HTR-8/SVneo (cell line): ENCODE measurements around the gene AFAP1.
A peak's percentile ranks its signal among the peaks of the same experiment; 100 is the strongest.

Source experiments
- DNase-seq: peaks from one replicate; pipeline ENCODE4 v3.0.0; 2011; ENCODE audit warnings: low spot score, mixed read lengths; ENCODE audit not compliant: insufficient read length
- FAIRE-seq: peaks from 2 replicates; lab custom pipeline; 2011; peaks lifted over from hg19 to GRCh38; lab: Jason Lieb, UNC

The AFAP1 gene

GRCh38 chr4:7736436-7737267, 203.0 kb downstream of the AFAP1 start:
- FAIRE-seq (no peak), DNase-seq (peak; percentile 27)

DNA sequence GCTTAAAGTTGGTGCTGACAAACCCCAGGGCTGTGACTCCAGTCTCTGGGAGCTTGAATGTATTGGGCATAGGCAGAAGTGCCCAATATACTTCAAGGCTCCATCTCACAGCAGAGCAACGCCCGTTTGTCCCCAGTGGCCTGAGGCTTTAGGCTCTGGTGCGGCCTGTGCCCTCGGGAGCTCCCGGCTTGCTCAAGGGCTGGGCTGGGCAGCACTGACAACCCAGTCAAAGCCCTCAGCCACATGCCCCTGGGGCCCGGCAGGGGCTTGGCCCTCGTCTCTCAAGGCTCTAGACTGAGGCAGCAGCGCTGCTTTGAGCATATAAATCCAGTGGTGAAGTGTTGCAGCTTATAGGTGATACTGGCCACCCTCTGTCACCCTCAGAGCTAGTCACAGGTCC, 203.7 kb downstream of the AFAP1 start:
- FAIRE-seq (no peak), DNase-seq (no peak)

- FAIRE-seq: no peak
- no peak for DNase-seq
These were observed 204.3 kb downstream of the AFAP1 start for GRCh38 chr4:7735395-7735794.

- FAIRE-seq (no peak), DNase-seq (no peak)
These were observed 204.9 kb downstream of the AFAP1 start for GRCh38 chr4:7734651-7735260.

GRCh38 chr4:7733801-7734650, 205.6 kb downstream of the AFAP1 start:
- no peak for FAIRE-seq
- no peak for DNase-seq

- FAIRE-seq (no peak), DNase-seq (no peak)
These were observed 206.5 kb downstream of the AFAP1 start for GRCh38 chr4:7733201-7733600.

DNA sequence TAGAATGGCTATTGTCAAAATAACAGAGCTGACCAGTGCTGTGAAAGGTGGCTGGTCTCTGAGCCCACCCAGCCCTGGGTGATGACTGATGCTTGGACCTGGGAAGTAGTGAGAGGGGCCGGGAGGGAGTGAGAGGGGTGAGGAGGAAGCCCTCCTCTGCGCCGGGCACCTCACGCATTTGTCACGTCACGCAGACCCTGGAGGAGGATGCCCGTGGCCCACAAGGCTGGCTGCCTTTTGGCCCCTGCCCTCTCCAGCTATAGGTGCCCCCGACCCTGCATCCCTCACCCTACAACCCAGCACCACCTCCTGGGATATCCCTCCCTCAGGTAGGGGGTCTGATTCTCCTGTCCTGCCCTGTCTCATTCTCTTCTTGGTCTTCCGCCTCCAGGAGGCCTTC, 207.4 kb downstream of the AFAP1 start:
- FAIRE-seq: no peak
- no peak for DNase-seq

GRCh38 chr4:7731437-7731836, 208.2 kb downstream of the AFAP1 start:
- DNase-seq: no peak
- FAIRE-seq: no peak

GRCh38 chr4:7727749-7728148, 211.9 kb downstream of the AFAP1 start:
- FAIRE-seq: no peak
- no peak for DNase-seq

- FAIRE-seq: no peak
- DNase-seq: no peak
These were observed 212.8 kb downstream of the AFAP1 start for GRCh38 chr4:7726665-7727413.

DNA sequence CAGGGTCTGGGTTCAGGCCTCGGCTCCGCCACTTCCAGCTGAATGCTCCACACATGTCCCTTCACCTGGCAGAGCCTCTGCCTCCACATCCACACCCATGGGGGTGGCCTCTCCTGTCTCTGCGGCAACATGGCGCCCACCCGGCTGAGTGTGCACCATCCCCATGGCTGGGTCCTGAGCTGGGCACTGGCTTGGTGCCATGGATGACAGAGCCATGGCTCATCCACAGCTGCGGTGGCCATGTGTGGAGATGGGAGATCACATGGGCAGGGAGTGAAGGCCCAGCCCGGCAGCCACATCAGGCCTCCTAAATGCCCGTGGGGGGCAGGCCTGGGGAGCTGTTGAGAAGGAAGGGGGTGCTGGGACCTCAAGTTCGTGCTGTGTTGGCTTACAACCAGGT, 213.7 kb downstream of the AFAP1 start:
- FAIRE-seq (no peak), DNase-seq (peak; percentile 18)

DNA sequence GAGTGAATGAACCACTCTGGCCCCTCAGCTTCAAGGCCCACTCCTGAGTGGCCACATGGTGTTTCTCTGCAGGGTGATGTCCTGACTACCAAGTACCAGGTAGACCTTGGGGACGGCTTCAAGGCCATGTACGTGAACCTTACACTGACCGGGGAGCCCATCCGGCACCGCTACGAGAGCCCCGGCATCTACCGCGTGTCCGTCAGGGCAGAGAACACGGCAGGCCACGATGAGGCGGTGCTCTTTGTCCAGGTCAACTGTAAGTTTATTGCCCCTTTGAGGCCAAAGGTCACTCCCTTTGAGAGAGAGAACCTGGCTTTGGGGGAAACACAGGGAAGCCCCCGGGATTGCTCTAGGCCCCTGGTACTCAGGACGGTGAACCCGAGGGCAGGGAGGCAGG, 216.0 kb downstream of the AFAP1 start:
- DNase-seq (no peak), FAIRE-seq (no peak)

DNA sequence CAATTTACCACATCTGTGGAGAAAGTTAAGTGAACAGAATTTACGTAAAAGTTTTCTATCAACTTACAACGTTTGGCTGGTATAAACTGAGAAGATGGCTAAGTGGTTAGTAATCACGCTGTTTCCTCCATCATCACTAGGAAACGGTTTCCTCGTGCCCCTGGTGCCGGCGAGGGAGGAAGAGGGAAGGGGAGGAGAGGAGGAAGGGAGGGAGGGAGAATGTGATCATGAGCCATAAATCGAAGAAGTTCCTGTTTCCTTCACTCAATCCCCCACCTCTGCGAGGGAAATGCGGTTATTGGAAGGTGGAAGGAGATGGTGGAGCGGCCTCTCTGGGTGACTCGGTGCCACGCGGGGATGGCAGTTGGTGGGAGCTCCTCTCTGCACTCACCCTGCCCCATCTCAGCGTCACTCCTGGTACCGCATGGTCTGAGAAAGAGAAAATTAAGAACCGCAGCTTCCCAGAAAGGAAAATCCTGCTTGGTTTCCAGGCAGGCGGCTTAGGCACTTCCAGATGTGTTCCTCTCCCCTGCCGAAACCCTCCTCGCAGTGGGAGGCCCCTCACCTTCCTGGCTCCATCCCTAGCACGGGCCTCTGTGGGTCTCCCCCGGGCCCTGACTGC, 216.8 kb downstream of the AFAP1 start:
- no peak for FAIRE-seq

DNA sequence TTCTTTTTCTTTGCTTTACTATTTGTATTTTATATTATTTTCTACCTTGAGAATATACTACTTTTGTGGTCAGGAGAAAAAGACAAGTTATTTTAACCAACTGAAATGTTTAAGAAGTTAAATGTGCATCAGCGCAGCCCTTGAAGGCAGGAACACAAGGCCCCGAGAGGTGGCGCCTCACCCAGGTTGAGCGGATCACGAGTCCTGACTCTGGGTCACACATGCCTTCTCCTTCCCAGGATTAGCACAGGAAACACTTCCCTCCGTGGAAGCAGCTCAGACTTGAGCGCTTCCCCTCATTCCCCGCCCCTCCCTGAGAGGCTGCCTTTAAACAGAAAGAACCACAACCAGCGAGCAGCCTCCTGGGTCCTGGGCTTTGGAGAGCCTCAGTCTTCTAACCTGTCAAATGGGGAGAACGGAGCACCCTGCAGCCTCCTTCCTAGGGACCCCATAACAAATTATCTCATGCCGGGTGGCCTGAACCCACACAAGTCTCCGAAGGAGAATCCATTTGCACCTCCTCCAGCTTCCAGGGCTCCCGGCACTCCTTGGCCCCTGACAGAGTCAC, 217.6 kb downstream of the AFAP1 start:
- DNase-seq (no peak), FAIRE-seq (no peak)

More for the DNA sequence above, 216.8 kb downstream of the AFAP1 start:
- no peak for DNase-seq

GRCh38 chr4:7719354-7720174, 220.1 kb downstream of the AFAP1 start:
- peak; percentile 44 for FAIRE-seq
- DNase-seq: peak; percentile 84

DNA sequence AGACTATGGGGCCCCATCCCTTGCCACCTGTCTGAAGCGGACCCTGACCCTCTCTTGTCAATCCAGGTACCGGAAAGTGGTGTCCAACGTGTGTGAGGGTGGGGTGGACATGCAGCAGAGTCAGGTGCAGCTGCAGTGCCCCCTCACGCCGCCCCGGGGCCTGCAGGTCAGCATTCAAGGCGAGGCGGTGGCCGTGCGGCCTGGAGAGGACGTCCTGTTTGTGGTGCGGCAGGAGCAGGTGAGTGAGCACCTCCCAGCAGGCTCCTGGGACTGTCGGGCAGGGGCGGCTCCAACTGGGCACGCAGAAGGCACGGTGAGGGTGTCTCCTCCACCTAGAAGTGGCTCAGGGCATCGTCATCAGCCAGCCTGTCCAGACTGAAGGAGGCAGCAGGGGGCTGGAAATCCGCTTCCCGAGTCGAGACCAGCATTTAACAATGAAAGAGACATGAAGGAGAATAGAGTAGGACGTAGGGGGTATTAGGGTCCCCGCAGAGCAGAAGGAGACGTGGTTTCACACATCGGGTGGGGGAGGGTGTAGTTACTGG, 221.6 kb downstream of the AFAP1 start:
- DNase-seq (no peak), FAIRE-seq (no peak)

DNA sequence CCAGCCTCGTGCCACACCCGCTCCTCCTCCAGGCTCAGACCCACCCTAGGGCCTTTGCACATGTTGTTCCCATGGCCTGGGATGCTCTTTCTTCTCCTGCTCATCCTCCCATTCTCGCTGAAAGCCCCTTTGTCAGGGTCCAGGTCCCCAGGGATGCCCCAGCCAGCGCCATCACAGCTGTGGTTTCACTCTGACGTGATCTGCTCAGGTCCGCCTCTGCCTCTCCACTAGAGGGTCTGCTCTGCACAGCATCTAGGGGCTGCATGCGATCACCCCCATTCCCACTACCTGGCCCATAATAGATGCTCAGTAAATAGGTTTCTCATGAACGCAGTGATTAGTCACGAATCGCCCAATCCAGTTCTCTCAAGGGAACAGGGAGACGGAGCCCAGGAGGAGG, 222.5 kb downstream of the AFAP1 start:
- FAIRE-seq (no peak), DNase-seq (no peak)

GRCh38 chr4:7716010-7716721, 223.5 kb downstream of the AFAP1 start:
- FAIRE-seq (no peak), DNase-seq (no peak)
